HepG2 (cell line): ENCODE measurements around the gene TP53I3. TPM values are rescaled to one million over a fixed set of nuclear protein-coding genes. Genes with fewer than 3 reads are reported as not detected.

ENCODE experiments used
- BORCS8-MEF2B ChIP-seq: sonication (generic); formaldehyde crosslinking; IDR thresholded peaks from 2 replicates; pipeline ENCODE4 v1.8.0; 2022; ENCODE audit warnings: mild to moderate bottlenecking, missing genetic modification reagents
- ZFAT ChIP-seq: sonication (generic); formaldehyde crosslinking; conservative IDR thresholded peaks from 2 replicates; pipeline ENCODE4 v1.8.1; 2023; ENCODE audit warnings: missing genetic modification reagents, inconsistent platforms
- ZFP36 ChIP-seq: fragments of 150-350 bp; IDR thresholded peaks from 2 replicates; pipeline ENCODE4 v1.6.1; 2018; ENCODE audit warnings: borderline replicate concordance, low read length, low read depth; ENCODE audit not compliant: partially characterized antibody
- ZNF558 ChIP-seq: sonication (generic); formaldehyde crosslinking; IDR thresholded peaks from 2 replicates; pipeline ENCODE4 v1.9.0; 2022; ENCODE audit warnings: mild to moderate bottlenecking, missing genetic modification reagents, borderline replicate concordance
- ZNF562 ChIP-seq: sonication (generic); formaldehyde crosslinking; IDR thresholded peaks from 2 replicates; pipeline ENCODE4 v1.8.0; 2022; ENCODE audit warnings: missing genetic modification reagents, borderline replicate concordance
- ZNF577 ChIP-seq: sonication (generic); formaldehyde crosslinking; IDR thresholded peaks from 2 replicates; pipeline ENCODE4 v1.4.0; 2020; ENCODE audit warnings: mild to moderate bottlenecking, low read depth, missing genetic modification reagents, borderline replicate concordance
- ZNF616 ChIP-seq: sonication (generic); formaldehyde crosslinking; IDR thresholded peaks from 2 replicates; pipeline ENCODE4 v1.5.0; 2020; ENCODE audit warnings: low read depth, mild to moderate bottlenecking, missing genetic modification reagents
- ZNF766 ChIP-seq: sonication (generic); formaldehyde crosslinking; IDR thresholded peaks from 2 replicates; pipeline ENCODE4 v1.5.0; 2020; ENCODE audit warnings: missing genetic modification reagents, borderline replicate concordance
- polyA plus RNA-seq, 8 experiments: library from polyadenylated mRNA; depleted of rRNA in 3 of 8; stranded (reverse) in 7 of 8; unstranded in 1 of 8; fragments of >200 nt; fragmentation: Illumina TruSeq in 4 of 8; extraction: Trizol in 4 of 8; gene quantifications; 2 replicates each; pipeline versions ENCODE4 v1.2.1 to v1.2.3, GENCODE V29; 2011 to 2016; ENCODE audit warnings: low read depth in 4 of 8, missing spikeins in 1 of 8, mixed read lengths in 1 of 8; ENCODE audit not compliant: insufficient read depth in 1 of 8
- total RNA-seq, 5 experiments: library from RNA; depleted of rRNA; stranded (reverse); fragments of >200 nt; fragmentation: Illumina TruSeq; extraction: Trizol; gene quantifications; 2 replicates each; pipeline ENCODE4 v1.2.3, GENCODE V29; 2016; ENCODE audit warnings: low read depth in 1 of 5
- TF ChIP-seq, protein P1 (sequence below): sonication (generic); formaldehyde crosslinking; IDR thresholded peaks from 2 replicates; pipeline ENCODE4 v1.4.0; 2020; ENCODE audit warnings: missing genetic modification reagents
- TF ChIP-seq, protein P2 (sequence below): sonication (generic); formaldehyde crosslinking; IDR thresholded peaks from 2 replicates; pipeline ENCODE4 v1.4.0; 2020; ENCODE audit warnings: missing genetic modification reagents
- TF ChIP-seq, protein P3 (sequence below): sonication (generic); formaldehyde crosslinking; IDR thresholded peaks from 2 replicates; pipeline ENCODE4 v1.8.1; 2023; ENCODE audit warnings: missing genetic modification reagents, inconsistent platforms, borderline replicate concordance
- TF ChIP-seq, protein P4 (sequence below): IDR thresholded peaks from 2 replicates; pipeline ENCODE4 v1.6.1; 2016
- TF ChIP-seq, protein P5 (sequence below): sonication (generic); formaldehyde crosslinking; IDR thresholded peaks from 2 replicates; pipeline ENCODE4 v1.4.0; 2020; ENCODE audit warnings: mild to moderate bottlenecking, missing genetic modification reagents, borderline replicate concordance
- TF ChIP-seq, protein P6 (sequence below): sonication (generic); IDR thresholded peaks from 2 replicates; pipeline ENCODE4 v1.6.1; 2016; ENCODE audit warnings: low read depth, borderline replicate concordance

Gene TP53I3
- total and polyA plus RNA-seq, 2 of the 13 experiments (the other 11 are each of a cell fraction or from before 2014, with no cell fraction given): 25.0 to 44.1 TPM

DNA sequence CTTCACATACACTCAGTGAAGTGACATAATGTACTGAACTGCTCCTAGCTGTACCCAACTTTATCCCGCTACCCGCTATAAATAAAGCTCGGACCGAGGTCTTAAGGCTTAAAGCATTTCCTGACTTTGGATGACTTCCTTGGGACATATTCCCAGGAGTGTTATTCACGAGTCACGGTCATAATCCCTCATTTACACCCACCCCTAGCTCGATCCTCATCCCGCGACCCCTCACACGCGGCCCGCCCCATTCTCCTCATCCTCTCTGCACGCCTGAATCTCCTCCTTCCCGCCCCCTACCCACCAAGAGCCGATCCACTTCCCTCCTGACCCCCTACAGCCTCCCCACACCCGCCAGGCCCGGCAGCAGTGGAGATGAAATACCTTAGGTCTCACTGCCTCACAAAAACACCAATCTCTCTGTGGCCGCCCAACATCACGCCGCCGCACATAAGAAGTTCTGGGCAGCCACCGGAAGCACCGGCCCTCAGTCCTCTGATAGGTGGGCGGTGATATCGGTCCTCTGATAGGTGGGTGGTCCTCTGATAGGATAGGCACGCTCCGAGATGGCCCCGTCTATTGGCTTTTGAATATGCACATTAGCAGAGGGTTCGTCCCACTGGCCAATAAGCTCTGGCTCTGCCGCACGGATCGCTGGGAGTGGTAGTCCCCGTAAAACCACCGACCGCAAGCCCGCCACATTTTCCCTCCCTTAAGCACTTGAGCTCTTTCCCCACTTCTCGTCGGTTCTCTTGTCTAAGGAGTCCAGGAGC is 37.5 kb downstream of the TP53I3 start, which contains the start of gene WDCP (continued):
- TF ChIP-seq, protein P1, sequence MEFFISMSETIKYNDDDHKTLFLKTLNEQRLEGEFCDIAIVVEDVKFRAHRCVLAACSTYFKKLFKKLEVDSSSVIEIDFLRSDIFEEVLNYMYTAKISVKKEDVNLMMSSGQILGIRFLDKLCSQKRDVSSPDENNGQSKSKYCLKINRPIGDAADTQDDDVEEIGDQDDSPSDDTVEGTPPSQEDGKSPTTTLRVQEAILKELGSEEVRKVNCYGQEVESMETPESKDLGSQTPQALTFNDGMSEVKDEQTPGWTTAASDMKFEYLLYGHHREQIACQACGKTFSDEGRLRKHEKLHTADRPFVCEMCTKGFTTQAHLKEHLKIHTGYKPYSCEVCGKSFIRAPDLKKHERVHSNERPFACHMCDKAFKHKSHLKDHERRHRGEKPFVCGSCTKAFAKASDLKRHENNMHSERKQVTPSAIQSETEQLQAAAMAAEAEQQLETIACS (CRISPR knock-in tag): no peak
- TF ChIP-seq, protein P2, sequence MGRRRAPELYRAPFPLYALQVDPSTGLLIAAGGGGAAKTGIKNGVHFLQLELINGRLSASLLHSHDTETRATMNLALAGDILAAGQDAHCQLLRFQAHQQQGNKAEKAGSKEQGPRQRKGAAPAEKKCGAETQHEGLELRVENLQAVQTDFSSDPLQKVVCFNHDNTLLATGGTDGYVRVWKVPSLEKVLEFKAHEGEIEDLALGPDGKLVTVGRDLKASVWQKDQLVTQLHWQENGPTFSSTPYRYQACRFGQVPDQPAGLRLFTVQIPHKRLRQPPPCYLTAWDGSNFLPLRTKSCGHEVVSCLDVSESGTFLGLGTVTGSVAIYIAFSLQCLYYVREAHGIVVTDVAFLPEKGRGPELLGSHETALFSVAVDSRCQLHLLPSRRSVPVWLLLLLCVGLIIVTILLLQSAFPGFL (CRISPR knock-in tag): no peak
- TF ChIP-seq ZNF616 (CRISPR knock-in tag) (no peak), ZNF562 (no peak), ZNF558 (0 out of 2 replicates have a peak, but pooled peaks have one; percentile 3), ZNF766 (CRISPR knock-in tag) (peak; percentile 72; the same call in 1 of the 2 replicates), BORCS8-MEF2B (peak; percentile 83), ZNF577 (no peak), ZFAT (CRISPR knock-in tag) (no peak), ZFP36 (no peak)
- TF ChIP-seq, protein P3, sequence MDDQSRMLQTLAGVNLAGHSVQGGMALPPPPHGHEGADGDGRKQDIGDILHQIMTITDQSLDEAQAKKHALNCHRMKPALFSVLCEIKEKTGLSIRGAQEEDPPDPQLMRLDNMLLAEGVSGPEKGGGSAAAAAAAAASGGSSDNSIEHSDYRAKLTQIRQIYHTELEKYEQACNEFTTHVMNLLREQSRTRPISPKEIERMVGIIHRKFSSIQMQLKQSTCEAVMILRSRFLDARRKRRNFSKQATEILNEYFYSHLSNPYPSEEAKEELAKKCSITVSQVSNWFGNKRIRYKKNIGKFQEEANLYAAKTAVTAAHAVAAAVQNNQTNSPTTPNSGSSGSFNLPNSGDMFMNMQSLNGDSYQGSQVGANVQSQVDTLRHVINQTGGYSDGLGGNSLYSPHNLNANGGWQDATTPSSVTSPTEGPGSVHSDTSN (CRISPR knock-in tag): no peak
- TF ChIP-seq, protein P4, sequence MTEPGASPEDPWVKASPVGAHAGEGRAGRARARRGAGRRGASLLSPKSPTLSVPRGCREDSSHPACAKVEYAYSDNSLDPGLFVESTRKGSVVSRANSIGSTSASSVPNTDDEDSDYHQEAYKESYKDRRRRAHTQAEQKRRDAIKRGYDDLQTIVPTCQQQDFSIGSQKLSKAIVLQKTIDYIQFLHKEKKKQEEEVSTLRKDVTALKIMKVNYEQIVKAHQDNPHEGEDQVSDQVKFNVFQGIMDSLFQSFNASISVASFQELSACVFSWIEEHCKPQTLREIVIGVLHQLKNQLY (CRISPR knock-in tag): no peak
- TF ChIP-seq, protein P5, sequence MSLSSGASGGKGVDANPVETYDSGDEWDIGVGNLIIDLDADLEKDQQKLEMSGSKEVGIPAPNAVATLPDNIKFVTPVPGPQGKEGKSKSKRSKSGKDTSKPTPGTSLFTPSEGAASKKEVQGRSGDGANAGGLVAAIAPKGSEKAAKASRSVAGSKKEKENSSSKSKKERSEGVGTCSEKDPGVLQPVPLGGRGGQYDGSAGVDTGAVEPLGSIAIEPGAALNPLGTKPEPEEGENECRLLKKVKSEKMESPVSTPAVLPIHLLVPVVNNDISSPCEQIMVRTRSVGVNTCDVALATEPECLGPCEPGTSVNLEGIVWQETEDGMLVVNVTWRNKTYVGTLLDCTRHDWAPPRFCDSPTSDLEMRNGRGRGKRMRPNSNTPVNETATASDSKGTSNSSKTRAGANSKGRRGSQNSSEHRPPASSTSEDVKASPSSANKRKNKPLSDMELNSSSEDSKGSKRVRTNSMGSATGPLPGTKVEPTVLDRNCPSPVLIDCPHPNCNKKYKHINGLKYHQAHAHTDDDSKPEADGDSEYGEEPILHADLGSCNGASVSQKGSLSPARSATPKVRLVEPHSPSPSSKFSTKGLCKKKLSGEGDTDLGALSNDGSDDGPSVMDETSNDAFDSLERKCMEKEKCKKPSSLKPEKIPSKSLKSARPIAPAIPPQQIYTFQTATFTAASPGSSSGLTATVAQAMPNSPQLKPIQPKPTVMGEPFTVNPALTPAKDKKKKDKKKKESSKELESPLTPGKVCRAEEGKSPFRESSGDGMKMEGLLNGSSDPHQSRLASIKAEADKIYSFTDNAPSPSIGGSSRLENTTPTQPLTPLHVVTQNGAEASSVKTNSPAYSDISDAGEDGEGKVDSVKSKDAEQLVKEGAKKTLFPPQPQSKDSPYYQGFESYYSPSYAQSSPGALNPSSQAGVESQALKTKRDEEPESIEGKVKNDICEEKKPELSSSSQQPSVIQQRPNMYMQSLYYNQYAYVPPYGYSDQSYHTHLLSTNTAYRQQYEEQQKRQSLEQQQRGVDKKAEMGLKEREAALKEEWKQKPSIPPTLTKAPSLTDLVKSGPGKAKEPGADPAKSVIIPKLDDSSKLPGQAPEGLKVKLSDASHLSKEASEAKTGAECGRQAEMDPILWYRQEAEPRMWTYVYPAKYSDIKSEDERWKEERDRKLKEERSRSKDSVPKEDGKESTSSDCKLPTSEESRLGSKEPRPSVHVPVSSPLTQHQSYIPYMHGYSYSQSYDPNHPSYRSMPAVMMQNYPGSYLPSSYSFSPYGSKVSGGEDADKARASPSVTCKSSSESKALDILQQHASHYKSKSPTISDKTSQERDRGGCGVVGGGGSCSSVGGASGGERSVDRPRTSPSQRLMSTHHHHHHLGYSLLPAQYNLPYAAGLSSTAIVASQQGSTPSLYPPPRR (CRISPR knock-in tag): no peak
- TF ChIP-seq, protein P6, sequence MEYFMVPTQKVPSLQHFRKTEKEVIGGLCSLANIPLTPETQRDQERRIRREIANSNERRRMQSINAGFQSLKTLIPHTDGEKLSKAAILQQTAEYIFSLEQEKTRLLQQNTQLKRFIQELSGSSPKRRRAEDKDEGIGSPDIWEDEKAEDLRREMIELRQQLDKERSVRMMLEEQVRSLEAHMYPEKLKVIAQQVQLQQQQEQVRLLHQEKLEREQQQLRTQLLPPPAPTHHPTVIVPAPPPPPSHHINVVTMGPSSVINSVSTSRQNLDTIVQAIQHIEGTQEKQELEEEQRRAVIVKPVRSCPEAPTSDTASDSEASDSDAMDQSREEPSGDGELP: no peak
